T-cell (primary cell): Measurements from ENCODE around the gene ZCCHC7. TPM values are rescaled to one million over a fixed set of nuclear protein-coding genes. Genes with fewer than 3 reads are reported as not detected.

ENCODE experiments used
- ATAC-seq, 4 experiments: fragments of 200-7000 bp in 3 of 4; fragments of 150-1000 bp in 1 of 4; cut with Tn5 transposase; replicated peaks in 1 of 4; 1 replicate in 3 of 4; 2 replicates in 1 of 4; pipeline ENCODE4 v1.10.0; 2021; ENCODE audit warnings: moderate library complexity in 3 of 4, mild to moderate bottlenecking in 2 of 4, moderate number of reproducible peaks in 1 of 4
- CTCF ChIA-PET, 2 donors: fragments of 300-600 bp; sonication (Branson Sonifier 250); formaldehyde crosslinking; loops; one replicate each; lab custom pipeline; 2022; ENCODE audit warnings: antibody characterized with exemption in 2 of 2; lab: Charles Lee
- POLR2A ChIA-PET, 2 donors: fragments of 300-600 bp; sonication (Branson Sonifier 250); formaldehyde crosslinking; loops; one replicate each; lab custom pipeline; 2022; ENCODE audit warnings: antibody characterized with exemption in 2 of 2; lab: Charles Lee
- DNase-seq, 35 experiments: peaks; one replicate each; pipeline versions ENCODE4 v3.0.0 to v3.0.0-alpha.2; 2013 to 2023
- H3K27ac ChIP-seq: one replicate; pipeline ENCODE4 v1.5.1; 2013; ENCODE audit warnings: low read length
- H3K27me3 ChIP-seq, 2 experiments: replicated peaks in 1 of 2; 1 replicate in 1 of 2; 2 replicates in 1 of 2; pipeline versions ENCODE4 v1.6.1 to v1.7.0; 2013; ENCODE audit warnings: low read length in 1 of 2, mixed read lengths in 1 of 2; ENCODE audit not compliant: control insufficient read depth in 2 of 2, insufficient read depth in 2 of 2; ENCODE audit errors: extremely low read depth in 1 of 2
- H3K36me3 ChIP-seq, 2 donors: 1 replicate in 1 of 2; 2 replicates in 1 of 2; pipeline versions ENCODE4 v1.6.1 to v1.7.0; 2013; ENCODE audit warnings: low read length in 1 of 2; ENCODE audit not compliant: control insufficient read depth in 2 of 2, insufficient read depth in 1 of 2; ENCODE audit errors: extremely low read depth in 1 of 2
- H3K4me1 ChIP-seq, 2 experiments: 1 replicate in 1 of 2; 2 replicates in 1 of 2; pipeline versions ENCODE4 v1.6.1 to v1.7.0; 2013; ENCODE audit warnings: low read length in 2 of 2, mixed read lengths in 1 of 2; ENCODE audit not compliant: insufficient read depth in 2 of 2, control insufficient read depth in 1 of 2; ENCODE audit errors: extremely low read depth in 1 of 2
- H3K4me3 ChIP-seq, 2 donors: 1 replicate in 1 of 2; 2 replicates in 1 of 2; pipeline versions ENCODE4 v1.5.1 to v1.7.0; 2013; ENCODE audit warnings: mild to moderate bottlenecking in 2 of 2, low read length in 1 of 2, moderate library complexity in 1 of 2; ENCODE audit not compliant: control insufficient read depth in 1 of 2; ENCODE audit errors: extremely low read depth in 1 of 2
- H3K9me3 ChIP-seq: 2 replicates; pipeline ENCODE4 v1.7.0; 2013
- H3K27ac Mint-ChIP-seq, 2 donors: one replicate each; pipeline ENCODE4 v1.8.0; 2020 to 2021; ENCODE audit warnings: mild to moderate bottlenecking in 2 of 2, mixed read lengths in 2 of 2
- H3K27me3 Mint-ChIP-seq, 2 donors: one replicate each; pipeline ENCODE4 v1.8.0; 2021 to 2022; ENCODE audit warnings: mixed read lengths in 2 of 2
- H3K36me3 Mint-ChIP-seq: one replicate; pipeline ENCODE4 v1.8.0; 2021; ENCODE audit warnings: mixed read lengths
- H3K4me1 Mint-ChIP-seq, 3 donors: one replicate each; pipeline ENCODE4 v1.8.0; 2020 to 2022; ENCODE audit warnings: mixed read lengths in 3 of 3, mild to moderate bottlenecking in 1 of 3
- H3K4me3 Mint-ChIP-seq, 3 donors: one replicate each; pipeline ENCODE4 v1.8.0; 2020 to 2022; ENCODE audit warnings: mild to moderate bottlenecking in 3 of 3, mixed read lengths in 3 of 3, moderate library complexity in 3 of 3
- H3K9me3 Mint-ChIP-seq, 3 donors: one replicate each; pipeline ENCODE4 v1.8.0; 2020 to 2022; ENCODE audit warnings: mixed read lengths in 3 of 3
- WGBS: methylation state at CpG from one replicate; pipeline ENCODE4 v1.1.5; 2013; ENCODE audit warnings: missing lambda C conversion rate; ENCODE audit not compliant: insufficient coverage; 5-methylcytosine and 5-hydroxymethylcytosine counted together
- total RNA-seq, 35 experiments: library from RNA in 6 of 35; stranded (reverse) in 6 of 35; fragments of 120-200 nt in 1 of 35; gene quantifications; one replicate each; pipeline versions ENCODE4 v1.2.1 to v1.2.4 and lab custom pipeline; 2013 to 2026

ZCCHC7 gene
- total RNA-seq, 5 donors from 2014 or later (not counting 1 experiment from before 2014, with no cell fraction given): 29.1 to 44.2 (median 33.5) TPM

- Histone ChIP-seq H3K4me1 (no peaks in the 10 kb centered on the region), H3K27me3 (no peaks in the 10 kb centered on the region), H3K27ac (no peak overlapping the region), H3K9me3 (no peaks in the 10 kb centered on the region), H3K4me3 (no peak overlapping the region), H3K36me3 (no peaks in the 10 kb centered on the region)
- no peaks in the 10 kb centered on the region for H3K9me3 Mint-ChIP-seq
- CTCF ChIA-PET: no interaction called here
- H3K4me1 Mint-ChIP-seq: peaks cover 0 to 1% (median 0%) of the 10 kb centered on the region in 3 donors
- POLR2A ChIA-PET: interaction anchor here in 1 of 2 donors (0.6 kb wide), 1 partner anchor 7 kb away, joined by 5 read pairs; no protein-coding TSS in a partner anchor
- no peak for DNase-seq
- ATAC-seq: no peak
- H3K27ac Mint-ChIP-seq: no peak overlapping the region
- no CpG with 5 or more reads among the region's 1 CpG for WGBS
- H3K36me3 Mint-ChIP-seq: no peaks in the 10 kb centered on the region
- no peak overlapping the region for H3K4me3 Mint-ChIP-seq
- peaks cover 0 to 3% of the 10 kb centered on the region in 2 donors for H3K27me3 Mint-ChIP-seq
These were observed 23.1 kb upstream of the ZCCHC7 start for GRCh38 chr9:37097294-37097693.

- H3K4me3 Mint-ChIP-seq: no peak overlapping the region
- Histone ChIP-seq H3K4me3 (no peak overlapping the region), H3K27ac (no peak overlapping the region), H3K27me3 (no peaks in the 10 kb centered on the region), H3K36me3 (no peaks in the 10 kb centered on the region), H3K9me3 (no peaks in the 10 kb centered on the region), H3K4me1 (no peaks in the 10 kb centered on the region)
- H3K27ac Mint-ChIP-seq: no peak overlapping the region
- DNase-seq: no peak
- ChIA-PET POLR2A (no interaction called here), CTCF (no interaction called here)
- no peaks in the 10 kb centered on the region for H3K9me3 Mint-ChIP-seq
- peaks cover 0 to 3% (median 0%) of the 10 kb centered on the region in 3 donors for H3K4me1 Mint-ChIP-seq
- WGBS: no CpG with 5 or more reads among the region's 2 CpGs
- H3K36me3 Mint-ChIP-seq: no peaks in the 10 kb centered on the region
- ATAC-seq: no peak
- H3K27me3 Mint-ChIP-seq: peaks cover 0 to 9% of the 10 kb centered on the region in 2 donors
These were observed 20.0 kb upstream of the ZCCHC7 start for GRCh38 chr9:37100327-37100726.

GRCh38 chr9:37100741-37101140 lies 19.6 kb upstream of the ZCCHC7 start:
- DNase-seq: no peak
- Mint-ChIP-seq H3K4me1 (peaks cover 0 to 5% (median 0%) of the 10 kb centered on the region in 3 donors), H3K27me3 (peaks cover 0 to 9% of the 10 kb centered on the region in 2 donors), H3K9me3 (no peaks in the 10 kb centered on the region), H3K4me3 (no peak overlapping the region), H3K36me3 (no peaks in the 10 kb centered on the region), H3K27ac (no peak overlapping the region)
- H3K4me3 ChIP-seq: no peak overlapping the region
- no peaks in the 10 kb centered on the region for H3K4me1 ChIP-seq
- ATAC-seq: no peak
- no CpG with 5 or more reads among the region's 2 CpGs for WGBS
- ChIA-PET POLR2A (no interaction called here), CTCF (no interaction called here)
- no peaks in the 10 kb centered on the region for H3K36me3 ChIP-seq
- no peak overlapping the region for H3K27ac ChIP-seq
- no peaks in the 10 kb centered on the region for H3K27me3 ChIP-seq
- H3K9me3 ChIP-seq: no peaks in the 10 kb centered on the region

GRCh38 chr9:37102486-37102885 lies 17.9 kb upstream of the ZCCHC7 start:
- ChIA-PET POLR2A (interaction anchor here in 1 of 2 donors (0.6 kb wide), 1 partner anchor 35 kb away, joined by 9 read pairs; no protein-coding TSS in a partner anchor), CTCF (no interaction called here)
- Histone ChIP-seq H3K36me3 (no peaks in the 10 kb centered on the region), H3K27me3 (no peaks in the 10 kb centered on the region), H3K27ac (no peak overlapping the region), H3K9me3 (no peaks in the 10 kb centered on the region), H3K4me3 (no peak overlapping the region), H3K4me1 (peaks cover 0 to 8% of the 10 kb centered on the region in 2 experiments)
- Mint-ChIP-seq H3K9me3 (no peaks in the 10 kb centered on the region), H3K36me3 (no peaks in the 10 kb centered on the region), H3K27ac (no peak overlapping the region), H3K4me3 (no peak overlapping the region), H3K27me3 (peaks cover 0 to 9% of the 10 kb centered on the region in 2 donors), H3K4me1 (peaks cover 13 to 19% (median 14%) of the 10 kb centered on the region in 3 donors)
- no peak for DNase-seq
- no peak for ATAC-seq
- WGBS: 100% methylated on average over 1 of the region's 3 CpGs

- H3K27ac Mint-ChIP-seq: no peak overlapping the region
- Histone ChIP-seq H3K9me3 (no peaks in the 10 kb centered on the region), H3K4me3 (no peak overlapping the region), H3K27me3 (no peaks in the 10 kb centered on the region), H3K36me3 (no peaks in the 10 kb centered on the region), H3K4me1 (peaks cover 2 to 14% of the 10 kb centered on the region in 2 experiments), H3K27ac (no peak overlapping the region)
- H3K4me3 Mint-ChIP-seq: no peak overlapping the region
- DNase-seq (no peak), ATAC-seq (no peak)
- H3K27me3 Mint-ChIP-seq: peaks cover 0 to 6% of the 10 kb centered on the region in 2 donors
- peaks cover 0 to 4% (median 0%) of the 10 kb centered on the region in 3 donors for H3K9me3 Mint-ChIP-seq
- POLR2A ChIA-PET: no interaction called here
- CTCF ChIA-PET: no interaction called here
- H3K4me1 Mint-ChIP-seq: peaks cover 21 to 26% (median 21%) of the 10 kb centered on the region in 3 donors
- H3K36me3 Mint-ChIP-seq: peaks cover 4% of the 10 kb centered on the region
These were observed 16.0 kb upstream of the ZCCHC7 start for GRCh38 chr9:37104183-37104889.

GRCh38 chr9:37105234-37105633 lies 15.1 kb upstream of the ZCCHC7 start:
- no peaks in the 10 kb centered on the region for H3K27me3 ChIP-seq
- Mint-ChIP-seq H3K4me1 (peaks cover 21 to 26% (median 21%) of the 10 kb centered on the region in 3 donors), H3K36me3 (peaks cover 4% of the 10 kb centered on the region), H3K4me3 (no peak overlapping the region), H3K27me3 (peaks cover 0 to 6% of the 10 kb centered on the region in 2 donors), H3K27ac (no peak overlapping the region), H3K9me3 (peaks cover 0 to 4% (median 0%) of the 10 kb centered on the region in 3 donors)
- H3K27ac ChIP-seq: no peak overlapping the region
- POLR2A ChIA-PET: no interaction called here
- DNase-seq (no peak), ATAC-seq (no peak)
- H3K4me1 ChIP-seq: peaks cover 2 to 14% of the 10 kb centered on the region in 2 experiments
- WGBS: no CpG with 5 or more reads among the region's 4 CpGs
- CTCF ChIA-PET: no interaction called here
- H3K4me3 ChIP-seq: no peak overlapping the region
- no peaks in the 10 kb centered on the region for H3K9me3 ChIP-seq
- H3K36me3 ChIP-seq: no peaks in the 10 kb centered on the region
